Fibroblast of gingiva (primary cell): Measurements from ENCODE around the gene NOVA2.
A peak's percentile ranks its signal among the peaks of the same experiment; 100 is the strongest.

Experiments used
- DNase-seq: peaks from one replicate; pipeline ENCODE4 v3.0.0-alpha.2; 2011; ENCODE audit warnings: low read depth

Gene NOVA2

DNA sequence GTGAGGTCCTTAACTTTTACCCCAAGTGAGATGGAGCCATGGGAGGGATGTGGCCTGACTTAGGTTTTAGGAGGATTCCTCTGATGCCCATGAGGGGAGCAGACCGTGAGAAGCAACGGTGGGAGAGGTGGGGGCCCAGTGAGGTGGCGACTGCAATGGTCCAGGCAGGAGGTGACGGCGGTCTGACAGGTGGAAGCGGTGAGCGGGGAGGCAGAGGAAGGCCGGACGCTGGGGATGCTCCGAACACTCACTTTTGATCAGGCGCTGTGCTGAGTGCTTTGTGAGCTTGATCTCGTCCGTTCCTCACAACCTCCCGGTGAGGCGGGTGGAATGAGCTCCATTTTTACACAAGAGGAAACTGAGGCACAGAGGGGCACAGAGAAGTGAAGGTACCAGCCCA, 11.6 kb downstream of the NOVA2 start:
- no peak for DNase-seq

GRCh38 chr19:45960595-45961235, 12.9 kb downstream of the NOVA2 start:
- DNase-seq, result no peak

DNA sequence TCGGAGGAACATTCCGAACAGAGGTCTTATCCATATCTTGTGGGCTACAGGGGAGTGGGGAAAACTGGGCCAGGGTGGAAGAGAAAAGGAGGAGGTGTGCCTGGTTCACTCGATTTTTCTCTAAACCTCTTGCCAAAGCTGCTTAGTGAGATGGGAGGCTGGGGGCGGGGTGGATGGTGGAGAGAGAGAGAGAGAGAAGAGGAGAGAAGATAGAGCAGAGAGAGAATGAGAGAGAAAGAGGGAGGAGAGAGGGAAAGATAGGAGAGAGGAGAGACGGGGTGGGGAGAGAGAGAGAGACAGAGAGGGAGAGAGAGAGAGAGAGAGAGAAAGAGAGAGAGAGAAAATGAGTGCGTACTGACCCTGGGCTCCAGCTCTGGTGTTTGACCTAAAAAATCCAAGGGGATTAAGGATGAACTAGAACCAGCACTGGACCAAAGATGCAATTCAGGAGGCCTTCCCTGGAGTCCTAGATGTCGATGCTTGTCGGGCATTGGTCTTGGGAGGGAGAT, 14.1 kb downstream of the NOVA2 start:
- DNase-seq, result no peak

GRCh38 chr19:45958769-45959516, 14.7 kb downstream of the NOVA2 start:
- DNase-seq, result no peak

DNA sequence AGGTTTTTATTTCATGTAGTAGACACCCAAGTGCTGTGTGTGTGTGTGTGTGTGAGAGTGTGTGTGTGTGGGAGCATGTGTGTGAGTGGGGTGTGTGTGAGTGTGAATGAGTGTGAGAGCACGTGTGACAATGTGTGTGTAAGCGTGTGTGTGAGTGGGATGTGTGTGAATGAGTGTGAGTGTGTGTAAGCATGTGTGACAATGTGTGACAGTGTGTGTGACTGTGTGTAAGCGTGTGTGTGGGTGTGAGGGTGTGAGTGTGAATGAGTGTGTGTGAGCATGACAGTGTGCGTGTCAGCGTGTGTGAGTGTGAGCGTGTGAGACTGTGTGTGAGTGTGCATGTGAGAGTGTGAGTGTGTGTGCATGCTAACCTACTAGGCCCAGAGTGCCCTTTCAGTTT, 15.3 kb downstream of the NOVA2 start:
- no peak for DNase-seq

GRCh38 chr19:45955905-45956608, 17.6 kb downstream of the NOVA2 start:
- DNase-seq, result no peak

DNA sequence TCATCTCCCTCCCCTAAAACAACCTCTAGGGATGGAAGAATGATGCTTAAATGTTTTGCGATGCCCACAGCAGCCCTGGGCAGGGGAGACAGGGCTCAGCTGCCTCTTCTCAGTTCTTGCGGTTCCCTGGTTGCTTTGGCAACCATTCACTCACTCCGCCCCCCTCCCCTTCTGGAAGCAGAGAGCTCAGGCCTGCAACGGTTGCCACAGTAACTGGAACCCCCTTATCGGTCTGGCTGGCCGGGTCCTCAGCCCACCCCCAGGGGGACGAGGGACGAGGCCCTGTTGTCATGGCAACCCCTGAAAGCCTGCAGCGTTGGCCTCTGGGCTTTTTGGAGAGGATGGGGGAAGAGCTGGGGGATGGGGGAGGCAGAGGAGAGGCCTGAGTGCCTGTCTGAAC, 19.5 kb downstream of the NOVA2 start:
- no peak for DNase-seq

GRCh38 chr19:45953676-45954075, 20.0 kb downstream of the NOVA2 start:
- no peak for DNase-seq

GRCh38 chr19:45952686-45953505, 20.8 kb downstream of the NOVA2 start:
- peak; percentile 16 for DNase-seq

DNA sequence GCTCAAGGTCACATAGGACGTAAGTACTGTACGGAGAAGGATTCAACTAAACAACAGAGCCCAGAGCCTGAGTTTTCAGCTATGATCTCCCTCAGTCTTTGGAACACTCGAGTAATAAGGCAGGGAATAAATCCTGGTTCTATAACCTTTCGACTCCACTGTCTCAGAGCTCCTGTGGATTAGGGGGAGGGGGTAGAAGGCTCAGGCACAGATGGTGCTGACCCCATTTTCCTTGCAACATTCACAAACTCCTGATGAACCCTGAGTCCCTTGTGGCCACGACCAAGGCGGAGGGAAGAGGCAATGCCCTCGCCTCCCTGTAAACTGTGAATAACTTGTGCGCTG, 21.4 kb downstream of the NOVA2 start:
- DNase-seq, result no peak

DNA sequence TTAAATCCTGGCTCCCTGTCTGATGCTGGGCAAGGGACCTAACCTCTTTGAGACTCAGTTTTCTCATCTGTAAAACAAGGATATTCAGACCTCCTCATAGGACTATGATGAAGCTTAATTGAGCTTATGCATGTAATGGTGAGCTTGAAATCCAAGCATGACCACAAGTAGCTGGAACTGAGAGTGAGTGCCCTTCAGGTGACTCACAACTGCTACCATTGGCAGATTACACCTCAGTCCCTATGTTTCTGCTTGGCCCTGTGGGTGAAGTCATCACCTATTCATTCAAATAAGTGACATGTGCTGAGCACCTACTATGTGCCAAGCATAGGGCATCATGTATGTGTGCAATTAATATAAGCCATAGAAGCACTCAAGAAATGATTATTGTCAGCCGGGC, 25.7 kb downstream of the NOVA2 start:
- DNase-seq, result no peak

- DNase-seq, result no peak
Observed at GRCh38 chr19:45940515-45940805, 33.2 kb downstream of the NOVA2 start.

- no peak for DNase-seq
Observed at GRCh38 chr19:45939792-45940514, 33.7 kb downstream of the NOVA2 start.

DNA sequence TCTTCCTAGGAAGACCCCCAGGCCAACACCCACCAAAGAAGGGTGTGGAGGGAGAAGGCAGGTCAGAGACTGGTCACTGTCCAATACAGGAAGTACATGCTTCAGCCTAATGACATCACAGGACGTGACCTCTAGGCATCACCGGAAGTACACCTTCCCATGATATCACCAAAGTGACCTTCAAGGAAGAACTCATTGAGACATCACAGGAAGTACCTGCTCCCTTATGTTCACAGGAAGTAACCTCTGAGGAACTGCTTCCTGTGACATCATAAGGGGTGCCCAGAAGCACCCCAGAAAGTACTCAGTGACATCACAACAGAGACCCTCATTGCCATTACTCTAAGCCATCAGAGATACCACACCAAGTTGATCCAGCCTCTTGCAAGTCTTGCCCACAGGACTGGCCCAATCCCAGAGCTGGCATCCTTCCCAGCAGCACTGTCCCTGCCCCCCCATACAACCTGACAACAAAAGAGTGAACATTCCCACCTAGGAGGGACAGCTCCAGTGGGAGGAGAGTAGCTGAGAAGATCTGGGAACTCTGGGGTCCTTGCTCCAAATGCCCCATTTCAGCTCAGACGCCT, 34.8 kb downstream of the NOVA2 start:
- DNase-seq, result no peak

GRCh38 chr19:45935267-45935666, 38.4 kb downstream of the NOVA2 start:
- no peak for DNase-seq

GRCh38 chr19:45934551-45935230, 39.0 kb downstream of the NOVA2 start:
- DNase-seq, result no peak

- no peak for DNase-seq
Observed at GRCh38 chr19:45933759-45934158, 39.9 kb downstream of the NOVA2 start.

DNA sequence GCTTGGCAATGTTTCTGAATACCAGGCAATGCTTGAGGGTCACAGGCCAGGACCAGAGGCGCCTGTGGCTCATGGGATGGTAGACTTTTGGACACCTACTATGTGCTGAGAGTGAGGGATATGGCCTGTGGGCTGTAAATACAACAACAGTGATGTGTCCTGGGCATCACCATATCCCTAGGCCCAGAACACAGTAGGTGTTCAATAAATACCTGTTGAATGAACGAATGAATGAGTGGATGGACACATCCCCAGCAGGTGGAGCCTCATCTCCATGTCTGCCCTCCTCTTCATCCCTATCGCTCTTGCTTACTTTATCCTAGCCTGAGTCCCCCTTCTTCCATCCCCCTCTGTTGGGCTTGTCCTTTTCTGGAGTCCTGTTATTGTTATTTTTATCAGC, 42.6 kb downstream of the NOVA2 start:
- DNase-seq, result no peak

GRCh38 chr19:45929247-45929646, 44.4 kb downstream of the NOVA2 start:
- no peak for DNase-seq

GRCh38 chr19:45927565-45928261, 46.0 kb downstream of the NOVA2 start:
- peak; percentile 76 for DNase-seq
